Measurements from ENCODE around the gene AQP2. TPM values are rescaled to one million over a fixed set of nuclear protein-coding genes. Genes with fewer than 3 reads are reported as not detected.

AQP2 gene, protein sequence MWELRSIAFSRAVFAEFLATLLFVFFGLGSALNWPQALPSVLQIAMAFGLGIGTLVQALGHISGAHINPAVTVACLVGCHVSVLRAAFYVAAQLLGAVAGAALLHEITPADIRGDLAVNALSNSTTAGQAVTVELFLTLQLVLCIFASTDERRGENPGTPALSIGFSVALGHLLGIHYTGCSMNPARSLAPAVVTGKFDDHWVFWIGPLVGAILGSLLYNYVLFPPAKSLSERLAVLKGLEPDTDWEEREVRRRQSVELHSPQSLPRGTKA
- not detected in 2 replicates for total RNA-seq

DNA sequence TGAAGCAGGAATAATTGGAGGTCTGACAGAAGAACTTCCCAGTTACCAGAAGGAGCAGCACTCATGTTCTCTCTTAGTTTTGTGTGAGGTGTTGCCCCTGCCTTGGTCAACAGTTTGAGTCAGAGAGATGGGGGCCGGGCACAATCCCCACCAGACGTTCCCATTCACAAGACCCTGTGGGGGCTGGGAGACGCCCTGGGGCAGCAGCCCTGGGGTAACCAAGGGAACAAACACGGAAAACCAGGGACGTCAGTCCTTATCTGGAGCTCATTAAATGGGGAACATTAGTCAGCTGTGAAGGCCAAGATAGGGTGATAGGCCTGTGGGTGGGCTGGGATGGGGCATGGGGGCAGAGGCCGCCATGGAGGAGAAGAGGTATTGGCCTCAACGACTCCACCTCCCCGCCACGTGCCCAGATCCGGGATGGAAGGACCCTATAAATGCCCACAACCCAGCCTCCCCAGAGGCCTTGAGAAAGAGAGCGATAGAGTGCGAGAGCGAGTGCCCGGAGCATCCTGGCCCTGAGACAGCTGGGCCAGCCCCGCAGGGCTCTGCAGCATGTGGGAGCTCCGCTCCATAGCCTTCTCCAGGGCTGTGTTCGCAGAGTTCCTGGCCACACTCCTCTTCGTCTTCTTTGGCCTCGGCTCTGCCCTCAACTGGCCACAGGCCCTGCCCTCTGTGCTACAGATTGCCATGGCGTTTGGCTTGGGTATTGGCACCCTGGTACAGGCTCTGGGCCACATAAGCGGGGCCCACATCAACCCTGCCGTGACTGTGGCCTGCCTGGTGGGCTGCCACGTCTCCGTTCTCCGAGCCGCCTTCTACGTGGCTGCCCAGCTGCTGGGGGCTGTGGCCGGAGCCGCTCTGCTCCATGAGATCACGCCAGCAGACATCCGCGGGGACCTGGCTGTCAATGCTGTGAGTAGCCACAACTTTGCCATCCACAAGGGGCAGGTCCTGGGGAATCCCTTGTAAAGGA is at the start of gene AQP2:
Gene AQP2 (plus strand): TSS at position 465 of the 979 bp plus-strand sequence. CDS start 94 bp downstream, at position 559.
- DNase-seq (ENCODE audit: low read depth in 2 of 2): no peak

DNA sequence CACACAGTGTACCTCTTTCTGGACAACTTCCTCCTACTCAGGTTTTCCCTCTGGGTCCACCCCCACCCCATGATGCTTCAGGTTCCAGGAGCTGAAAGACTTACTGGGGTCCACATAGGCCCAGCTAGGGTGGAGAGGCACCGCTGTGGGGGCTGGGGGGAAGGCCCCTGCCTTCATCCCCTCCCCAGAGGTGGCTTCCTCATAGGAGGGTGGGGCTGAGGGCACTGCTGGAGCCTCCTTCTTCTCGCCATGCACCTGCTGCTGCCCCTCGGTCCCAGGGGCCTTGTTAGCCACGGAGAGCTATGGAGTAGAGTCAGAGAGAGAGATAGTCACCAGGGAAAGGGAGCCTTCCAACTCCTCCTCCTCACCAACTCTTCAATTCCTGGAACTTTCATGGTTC is 49.5 kb upstream of the AQP2 start:
- no peak for DNase-seq (ENCODE audit: low read depth in 2 of 2)

DNA sequence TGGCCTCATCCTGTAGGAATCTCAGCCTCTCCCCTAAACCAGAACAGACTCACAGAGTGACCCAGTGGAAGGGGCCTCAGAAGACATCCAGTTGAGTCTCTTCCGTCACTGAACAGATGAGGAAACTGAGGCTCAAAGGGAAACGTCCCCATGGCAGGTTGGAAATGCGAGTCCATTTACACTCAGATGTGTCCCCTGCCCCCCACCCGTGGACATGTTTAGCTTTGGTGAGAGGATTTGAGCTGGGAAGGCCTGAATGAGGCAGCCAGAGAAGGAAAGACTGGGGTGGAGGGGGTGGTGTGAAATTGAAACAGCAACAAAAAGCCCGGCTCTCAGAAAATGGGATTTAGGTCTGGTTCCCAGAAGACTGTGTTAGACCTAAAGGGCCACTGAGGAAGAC is 48.6 kb upstream of the AQP2 start:
- no peak for DNase-seq (ENCODE audit: low read depth in 2 of 2)

DNA sequence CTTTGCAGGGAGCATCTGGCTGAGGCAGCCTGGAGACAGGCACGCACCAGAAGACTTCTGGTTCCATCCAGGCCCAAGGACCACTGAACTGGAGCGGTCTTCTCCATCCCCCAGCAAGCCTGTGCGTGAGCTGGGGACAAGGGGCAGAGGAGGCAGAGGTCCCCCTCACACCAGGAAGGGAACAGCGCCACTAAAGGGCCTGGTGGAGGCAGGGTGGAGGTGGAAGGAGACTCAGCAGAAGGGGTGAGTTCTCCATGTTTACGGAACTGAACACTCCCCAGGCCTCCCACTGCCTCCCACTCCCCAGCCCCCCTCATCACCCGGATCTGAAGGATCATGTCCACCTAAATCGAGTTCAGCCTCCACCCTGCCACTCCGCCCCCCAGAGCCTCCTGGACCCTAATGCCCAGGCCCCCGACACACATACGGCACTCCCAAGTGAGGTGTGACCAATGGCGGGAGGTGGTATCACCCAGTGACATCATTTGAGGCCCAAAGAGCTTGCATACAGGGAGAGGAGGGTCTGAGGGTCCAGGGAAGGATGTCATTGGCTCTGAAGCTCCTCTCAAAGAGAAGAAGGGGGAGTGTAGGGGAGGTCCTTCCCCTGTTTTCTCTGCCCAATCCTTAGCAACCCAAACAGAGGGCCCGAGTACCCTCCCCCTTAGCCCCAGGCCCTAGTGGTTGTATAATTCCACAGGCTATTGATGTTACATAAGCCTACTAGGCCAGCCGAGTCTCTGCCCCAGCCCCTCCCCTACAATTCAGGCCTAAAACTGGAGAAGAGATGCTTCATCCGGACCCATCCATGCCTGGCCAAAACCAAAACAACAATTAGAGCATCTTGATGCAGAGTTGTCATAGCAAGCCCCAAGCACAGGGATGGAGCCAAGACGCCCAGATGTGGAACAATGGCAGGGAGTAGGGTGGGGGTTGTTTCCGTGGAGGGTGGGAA is 47.9 kb upstream of the AQP2 start:
- no peak for DNase-seq (ENCODE audit: low read depth in 2 of 2)

DNA sequence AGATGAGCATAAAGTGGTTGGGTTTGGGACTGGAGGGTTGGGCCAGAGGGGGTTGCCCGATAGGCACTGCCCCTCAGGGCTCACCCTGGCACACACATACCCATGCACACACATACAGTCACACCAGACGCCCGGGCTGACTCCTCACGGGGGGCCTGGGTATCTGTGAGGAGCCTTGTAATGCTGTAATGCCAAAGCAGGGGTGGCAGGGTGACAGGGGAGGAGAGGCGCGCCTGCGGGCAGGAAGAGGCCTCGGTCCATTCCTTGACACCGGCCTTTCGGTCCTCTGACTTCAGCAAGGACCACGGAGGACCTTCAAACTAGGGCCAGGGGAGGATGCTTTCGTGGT is 47.2 kb upstream of the AQP2 start:
- no peak for DNase-seq (ENCODE audit: low read depth in 2 of 2)

DNA sequence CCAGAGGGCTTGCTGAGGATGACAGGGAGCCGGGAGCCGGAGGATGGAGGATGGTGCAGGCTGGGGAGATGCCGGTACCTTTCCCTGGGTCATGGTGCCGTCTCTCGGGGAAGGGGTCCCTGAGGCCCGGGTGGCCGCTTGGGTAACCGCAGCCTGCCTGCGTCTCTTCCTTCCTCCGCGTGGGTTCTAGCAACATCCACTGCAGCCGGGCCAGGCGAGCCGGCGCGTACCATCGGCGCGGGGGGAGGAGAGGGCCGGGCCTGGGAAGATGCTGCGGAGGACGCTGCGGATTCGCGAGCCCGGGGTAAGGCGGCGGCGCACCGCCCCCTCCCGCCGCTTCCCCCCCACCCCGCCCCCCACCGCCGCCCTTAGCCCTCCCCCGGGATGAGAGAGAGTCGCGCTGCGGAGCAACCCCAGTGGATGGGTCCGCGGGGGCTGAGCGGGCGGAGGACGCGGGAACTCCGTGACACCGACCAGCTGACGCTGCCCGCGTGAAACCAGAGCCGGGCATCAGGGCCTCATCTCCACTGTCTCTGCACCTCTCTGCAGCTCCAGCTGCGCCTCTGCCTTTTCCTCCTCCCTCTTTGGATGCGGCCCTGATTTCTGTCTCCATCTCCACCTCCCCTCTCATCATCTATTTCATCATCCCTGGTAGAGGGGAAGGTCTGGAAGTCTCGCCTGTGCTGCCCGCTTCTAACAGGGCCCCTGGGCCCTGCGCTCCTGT is 46.7 kb upstream of the AQP2 start, which contains the start of gene FAIM2:
Gene FAIM2 (minus strand): TSS at position 201 of the 724 bp plus-strand sequence. CDS start 108 bp downstream, at position 93.
- peak in 1 of 2 donors; percentile 22 for DNase-seq (ENCODE audit: low read depth in 2 of 2)

DNA sequence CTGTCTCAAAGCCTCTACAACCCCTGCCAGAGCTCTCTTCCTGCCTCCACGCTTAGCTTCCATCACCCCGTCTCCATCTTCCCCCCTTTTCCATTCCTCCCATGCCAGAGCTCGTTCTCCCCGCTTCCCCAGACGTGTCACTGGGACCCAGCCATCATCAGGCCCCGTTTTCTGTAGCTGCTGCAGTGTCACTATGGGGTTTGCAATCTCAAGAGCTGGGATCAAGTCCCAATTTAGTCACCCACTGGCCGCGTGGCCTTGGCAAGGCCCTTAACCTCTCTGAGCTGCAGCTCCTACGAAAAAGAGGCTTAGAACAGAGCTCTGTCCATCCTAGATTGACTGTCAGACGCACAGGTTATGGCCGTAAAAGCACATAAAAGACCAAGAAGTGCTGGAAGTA is 45.9 kb upstream of the AQP2 start:
- no peak for DNase-seq (ENCODE audit: low read depth in 2 of 2)

DNA sequence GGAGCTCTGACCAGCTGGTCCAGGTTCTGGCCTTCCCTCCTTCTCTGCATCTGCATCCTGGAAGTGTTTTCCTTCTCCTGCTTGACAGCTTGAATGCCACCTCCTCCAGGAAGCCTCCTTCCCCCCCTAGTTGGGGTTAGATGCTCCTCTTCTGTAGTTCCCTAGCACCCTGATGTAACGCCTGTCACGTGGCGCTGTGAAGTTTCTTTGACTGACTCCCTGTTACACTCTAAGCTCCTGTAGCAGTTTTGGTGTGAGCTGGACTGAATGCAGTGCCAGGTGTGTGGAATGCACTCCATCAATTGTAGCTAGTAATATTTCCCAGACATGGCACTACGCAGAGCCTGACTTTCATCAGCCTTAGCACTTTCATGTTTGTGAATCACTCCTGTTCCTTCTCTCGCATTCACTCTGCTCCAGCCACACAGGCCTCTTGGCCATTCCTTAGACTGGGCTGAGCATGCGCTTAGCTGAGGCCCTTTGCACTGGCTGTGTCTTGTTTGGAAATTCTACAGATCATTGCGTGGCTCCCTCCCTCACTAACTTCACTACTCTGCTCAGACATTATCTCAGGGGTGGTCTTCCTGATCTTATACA is 44.7 kb upstream of the AQP2 start:
- DNase-seq (ENCODE audit: low read depth in 2 of 2): no peak

DNA sequence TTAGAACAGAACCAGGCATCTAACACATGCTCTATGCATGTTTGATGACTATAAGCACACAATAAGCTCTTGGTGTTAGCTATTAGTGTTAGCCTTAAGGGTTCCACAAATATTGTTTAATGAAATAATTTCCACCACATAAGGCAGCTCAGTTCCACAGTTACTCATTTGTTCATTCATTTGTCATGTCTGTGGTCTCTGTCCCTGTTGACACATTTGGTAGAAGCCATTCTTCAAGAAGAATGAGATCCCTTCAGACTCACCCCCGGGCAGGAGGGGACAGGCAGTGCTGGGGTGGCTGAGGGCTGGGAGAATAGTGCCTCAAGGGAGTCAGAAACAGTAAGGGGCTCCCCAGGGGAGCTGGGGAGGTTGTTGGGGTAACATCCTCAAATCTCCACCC is 43.2 kb upstream of the AQP2 start:
- no peak for DNase-seq (ENCODE audit: low read depth in 2 of 2)

DNA sequence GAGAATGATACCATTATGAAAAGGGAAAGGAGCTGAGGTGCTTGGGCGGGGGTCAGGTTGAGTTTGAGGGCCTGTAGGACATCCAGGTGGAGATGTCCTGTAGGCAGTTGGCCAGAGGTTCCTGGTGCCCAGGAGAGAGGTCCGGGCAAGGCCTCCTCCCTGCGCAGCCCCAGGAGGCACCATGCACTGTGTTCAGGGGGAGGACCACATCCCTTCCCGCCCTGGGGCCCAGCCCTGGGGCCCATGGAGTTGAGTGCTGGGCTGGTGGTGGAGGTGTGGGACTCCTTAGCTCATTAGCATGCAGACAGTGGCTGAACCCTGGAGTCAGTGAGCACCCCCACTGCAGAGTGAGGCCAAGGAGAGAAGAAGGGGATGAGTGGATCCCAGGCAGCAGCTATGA is 41.2 kb upstream of the AQP2 start:
- DNase-seq (ENCODE audit: low read depth in 2 of 2): no peak

DNA sequence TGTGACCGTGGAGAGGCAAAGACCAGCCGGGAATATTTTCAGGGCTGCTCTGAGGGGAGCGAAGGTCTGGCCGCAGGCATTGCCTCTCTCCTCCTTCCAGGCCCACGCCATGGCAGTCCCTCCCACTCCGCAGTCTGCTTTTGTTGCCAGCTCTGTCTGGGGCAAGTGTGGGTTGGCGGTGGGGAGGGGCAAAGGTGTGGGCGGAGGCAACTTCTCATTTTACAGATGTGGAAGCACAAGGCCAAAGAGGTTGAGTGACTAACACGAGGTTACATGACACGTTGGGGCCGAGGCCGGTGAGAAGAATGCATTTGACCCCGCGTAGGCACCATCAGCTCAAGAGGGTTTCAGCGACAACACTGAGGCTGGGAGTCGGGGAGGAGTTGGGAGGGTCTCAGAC is 40.7 kb upstream of the AQP2 start:
- peak in 1 of 2 donors; percentile 24 for DNase-seq (ENCODE audit: low read depth in 2 of 2)

DNA sequence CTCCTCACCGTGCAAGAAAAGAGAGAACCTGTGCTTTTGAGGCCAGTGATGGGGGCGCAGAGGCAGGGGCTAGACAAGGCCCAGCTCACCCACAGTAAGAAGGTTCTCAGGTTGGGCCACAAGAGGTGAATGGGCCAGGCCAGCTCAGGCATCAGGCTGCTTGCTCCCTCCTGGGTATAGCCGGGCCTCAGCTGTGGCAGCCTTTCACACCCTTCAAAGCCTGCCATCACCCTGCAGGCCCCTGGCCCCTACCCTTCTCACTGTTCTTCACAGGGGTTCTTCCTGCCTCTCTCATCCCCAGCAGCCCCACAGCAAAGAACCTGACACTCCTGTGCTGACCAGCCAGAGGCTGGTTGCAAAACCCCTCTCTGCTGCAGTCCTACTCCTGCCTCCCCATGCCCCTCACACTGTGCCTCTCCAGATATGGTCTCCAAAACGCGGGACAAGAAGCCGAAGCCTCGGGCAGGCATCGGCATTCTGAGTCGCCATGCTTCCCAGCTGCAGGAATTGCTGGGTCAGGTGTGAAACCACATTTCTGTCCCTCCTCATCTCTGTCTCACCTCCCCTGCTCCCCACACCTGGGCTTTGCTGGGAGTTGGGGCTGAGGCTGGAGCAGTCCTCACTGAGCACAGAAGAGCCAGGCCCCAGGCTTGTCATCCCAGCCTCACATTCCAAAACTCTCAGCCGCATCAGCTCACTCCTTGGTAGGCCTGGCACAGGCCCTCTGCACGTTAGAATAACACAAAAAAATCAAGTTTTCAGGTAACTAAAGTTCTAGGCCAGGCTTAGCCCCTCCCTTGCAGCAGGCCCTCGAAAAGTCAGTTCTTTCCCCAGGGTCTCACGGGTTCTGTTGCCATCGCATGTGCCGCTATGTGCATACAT is 40.0 kb upstream of the AQP2 start:
- DNase-seq (ENCODE audit: low read depth in 2 of 2): no peak

DNA sequence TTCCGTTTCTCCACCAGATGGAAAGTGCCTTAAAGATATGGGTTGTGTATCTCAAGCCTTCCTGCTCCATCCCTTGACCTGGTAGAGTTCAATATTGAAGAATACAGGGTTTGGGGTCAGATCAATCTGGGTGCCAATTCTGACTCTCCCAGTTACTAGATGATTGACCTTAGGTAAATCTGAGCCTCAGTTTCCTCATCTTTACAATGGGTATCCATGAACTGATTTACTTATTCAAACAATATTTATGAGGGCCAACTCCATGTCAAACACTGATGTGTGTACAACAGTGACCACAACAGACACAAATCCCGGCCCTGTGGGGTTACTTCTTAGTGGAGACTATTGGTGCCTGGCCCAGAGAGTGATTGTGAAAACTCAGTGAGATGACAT is 39.3 kb upstream of the AQP2 start:
- DNase-seq (ENCODE audit: low read depth in 2 of 2): no peak

DNA sequence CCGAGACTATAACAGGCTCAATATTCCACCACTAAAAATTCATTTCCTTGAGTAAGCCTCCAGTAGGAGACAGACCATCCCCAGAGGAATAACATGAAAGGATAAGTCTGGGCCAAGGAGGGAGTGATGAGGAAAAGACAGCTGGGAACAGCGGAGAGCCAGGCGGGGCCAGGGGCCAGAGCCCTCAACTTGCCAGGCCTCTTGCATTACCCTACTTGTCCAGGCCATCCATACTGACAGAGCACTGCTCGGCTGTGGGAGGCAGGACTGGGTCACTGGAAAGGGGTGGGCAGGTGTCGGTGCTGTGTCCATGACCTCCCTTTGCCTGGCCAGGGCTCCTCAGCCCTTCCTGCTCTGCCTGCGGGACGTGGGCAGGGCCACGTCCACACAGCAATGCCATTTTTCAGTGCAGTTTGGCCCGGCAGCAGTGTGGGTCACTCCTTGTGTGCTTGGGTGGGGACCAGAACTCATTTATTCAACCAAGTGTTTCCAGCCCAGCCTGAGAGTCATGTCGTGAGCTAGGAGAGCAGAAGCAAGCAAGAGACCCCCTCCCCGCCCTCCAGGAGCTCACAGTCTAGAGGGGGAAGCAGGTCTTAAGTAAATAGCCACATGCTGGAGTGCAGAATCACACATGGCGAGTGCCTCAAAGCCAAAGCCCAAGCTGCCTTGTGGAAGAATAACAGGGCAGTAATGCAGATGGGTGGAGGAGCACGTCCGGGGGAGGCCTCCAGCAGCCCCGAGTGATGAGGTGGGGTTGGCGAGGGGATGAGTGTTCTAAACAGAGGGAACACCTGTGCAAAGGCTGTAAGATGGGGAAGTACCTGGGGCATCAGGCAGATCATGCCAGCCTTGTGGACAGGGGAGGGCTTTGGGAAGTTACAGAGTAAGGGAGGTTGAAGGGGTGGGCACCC is 37.9 kb upstream of the AQP2 start:
- DNase-seq (ENCODE audit: low read depth in 2 of 2): no peak

DNA sequence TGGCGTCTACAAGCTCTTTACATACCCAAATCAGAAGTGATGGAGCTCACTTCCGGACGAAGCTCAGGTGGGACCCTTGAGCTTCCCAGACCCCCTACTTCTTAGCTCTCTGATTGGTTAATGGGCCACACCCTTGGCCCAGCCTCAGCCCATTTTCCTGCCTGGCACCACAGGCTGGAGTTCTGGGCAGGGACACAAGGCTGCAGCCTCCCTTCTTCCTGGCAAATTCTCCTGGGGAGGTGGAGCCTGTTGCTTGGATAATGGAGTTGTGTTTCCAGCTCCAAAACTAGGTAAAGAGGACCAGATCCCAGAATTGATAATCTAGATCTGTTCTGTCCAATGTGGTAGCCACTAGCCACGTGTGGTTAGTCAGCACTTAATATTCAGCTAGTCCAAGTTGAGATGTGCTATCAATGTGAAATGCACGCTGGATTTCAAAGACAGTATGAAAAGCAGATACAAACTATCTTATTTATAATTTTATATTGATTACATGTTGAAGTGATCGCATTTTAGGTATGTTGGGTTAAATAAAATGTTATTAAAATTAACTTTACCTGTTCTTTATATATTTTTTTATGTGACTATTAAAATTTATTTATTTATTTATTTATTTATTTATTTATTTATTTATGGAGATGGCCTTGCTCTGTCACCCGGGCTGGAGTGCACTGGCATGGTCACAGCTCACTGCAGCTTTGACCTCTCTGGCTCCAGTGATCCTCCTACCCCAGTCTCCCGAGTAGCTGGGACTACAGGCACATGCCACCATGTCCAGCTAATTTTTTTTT is 34.2 kb upstream of the AQP2 start:
- DNase-seq (ENCODE audit: low read depth in 2 of 2): no peak

DNA sequence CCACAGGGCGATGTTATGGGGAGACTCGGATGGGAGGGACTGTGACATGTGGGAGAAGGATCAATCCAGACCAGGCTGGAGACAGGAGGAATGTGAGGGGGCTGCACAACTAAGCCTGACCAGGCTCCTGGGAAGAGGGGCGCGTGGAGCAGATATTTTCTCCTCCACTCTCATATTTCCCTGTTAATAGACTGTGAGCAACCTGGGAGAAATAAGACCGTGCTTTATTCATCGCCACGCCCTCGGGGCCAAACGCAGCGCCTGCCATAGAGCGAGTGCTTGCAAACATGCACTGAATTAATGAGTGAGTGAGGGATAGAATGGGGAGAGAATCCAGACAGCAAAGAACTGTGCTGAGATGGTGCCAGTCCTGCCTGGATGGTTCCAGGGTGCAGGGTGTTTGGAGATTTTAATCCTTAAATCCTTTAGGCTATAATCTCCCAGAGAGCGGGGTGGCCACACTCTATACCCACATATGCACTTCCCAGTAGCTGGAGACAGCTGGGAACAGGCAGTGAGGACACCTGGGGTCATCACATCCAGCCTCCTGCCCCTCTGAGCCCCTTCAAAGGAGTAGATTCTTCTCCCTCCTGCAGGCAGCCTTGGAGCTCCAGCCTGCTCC is 33.3 kb upstream of the AQP2 start:
- DNase-seq (ENCODE audit: low read depth in 2 of 2): no peak

DNA sequence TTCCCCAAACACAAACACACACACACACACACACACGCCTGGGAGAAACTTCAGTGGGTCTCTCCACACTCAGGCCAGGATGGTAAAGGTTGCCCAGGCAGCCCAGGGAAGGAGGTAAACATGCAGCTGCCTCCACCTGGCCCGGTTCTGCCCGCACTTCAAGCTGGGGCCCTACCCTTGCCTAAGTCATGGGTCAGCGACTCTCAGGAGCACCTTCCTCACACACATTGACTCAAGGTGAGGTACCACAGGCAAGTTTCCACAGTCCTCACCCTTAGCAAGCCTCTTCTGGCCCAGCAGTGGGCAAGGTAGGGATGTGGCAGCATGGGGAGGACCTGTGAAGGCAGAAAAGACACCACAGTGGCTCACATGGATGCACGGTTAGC is 32.8 kb upstream of the AQP2 start:
- no peak for DNase-seq (ENCODE audit: low read depth in 2 of 2)

Measured in lung microvascular endothelial cell (primary cell).